Measurements from ENCODE around the gene FGD4.

The FGD4 gene

GRCh38 chr12:32366714-32367113, 32.6 kb upstream of the FGD4 start:
- no peak for TF ChIP-seq CTCF (IDR thresholded peaks at IDR 0.05; ENCODE audit: control insufficient read depth, extremely low read depth, insufficient read depth)
- no peak overlapping the region for H3K4me3 ChIP-seq (ENCODE audit: low read depth, low read length)
- no peak for DNase-seq (ENCODE audit: low read depth)

- H3K4me3 ChIP-seq (ENCODE audit: low read depth, low read length) = no peak overlapping the region
- DNase-seq (ENCODE audit: low read depth) = no peak
- no peak for TF ChIP-seq CTCF (IDR thresholded peaks at IDR 0.05; ENCODE audit: control insufficient read depth, extremely low read depth, insufficient read depth)
Measured at GRCh38 chr12:32367381-32367780, 32.0 kb upstream of the FGD4 start.

- no peak overlapping the region for H3K4me3 ChIP-seq (ENCODE audit: low read depth, low read length)
Measured at GRCh38 chr12:32369202-32369601, 30.2 kb upstream of the FGD4 start.

GRCh38 chr12:32377344-32378055, 21.9 kb upstream of the FGD4 start:
- DNase-seq (ENCODE audit: low read depth) = no peak
- TF ChIP-seq CTCF (IDR thresholded peaks at IDR 0.05; ENCODE audit: control insufficient read depth, extremely low read depth, insufficient read depth) = no peak
- no peak overlapping the region for H3K4me3 ChIP-seq (ENCODE audit: low read depth, low read length)

More at GRCh38 chr12:32369202-32369601, 30.2 kb upstream of the FGD4 start:
- no peak for TF ChIP-seq CTCF (IDR thresholded peaks at IDR 0.05; ENCODE audit: control insufficient read depth, extremely low read depth, insufficient read depth)
- no peak for DNase-seq (ENCODE audit: low read depth)

- TF ChIP-seq CTCF (IDR thresholded peaks at IDR 0.05; ENCODE audit: control insufficient read depth, extremely low read depth, insufficient read depth) = no peak
- no peak overlapping the region for H3K4me3 ChIP-seq (ENCODE audit: low read depth, low read length)
- no peak for DNase-seq (ENCODE audit: low read depth)
Measured at GRCh38 chr12:32379213-32379612, 20.1 kb upstream of the FGD4 start.

GRCh38 chr12:32379667-32380066, 19.7 kb upstream of the FGD4 start:
- no peak overlapping the region for H3K4me3 ChIP-seq (ENCODE audit: low read depth, low read length)
- no peak for DNase-seq (ENCODE audit: low read depth)
- no peak for TF ChIP-seq CTCF (IDR thresholded peaks at IDR 0.05; ENCODE audit: control insufficient read depth, extremely low read depth, insufficient read depth)

GRCh38 chr12:32382226-32382625, 17.1 kb upstream of the FGD4 start:
- TF ChIP-seq CTCF (IDR thresholded peaks at IDR 0.05; ENCODE audit: control insufficient read depth, extremely low read depth, insufficient read depth) = no peak
- no peak overlapping the region for H3K4me3 ChIP-seq (ENCODE audit: low read depth, low read length)
- no peak for DNase-seq (ENCODE audit: low read depth)
